ENCODE results near the gene PPFIBP1. TPM values are rescaled to one million over a fixed set of nuclear protein-coding genes. Genes with fewer than 3 reads are reported as not detected.
"Not testable (repeated sequence)": the region's sequence is repeated elsewhere in the genome, so short reads cannot be mapped to it uniquely, and the experiment has no call there.

Gene PPFIBP1
- total RNA-seq, 1 donor from 2014 or later: 133 TPM

- DNase-seq (ENCODE audit: low read depth, low spot score): no peak
These were observed 98.6 kb downstream of the PPFIBP1 start for GRCh38 chr12:27622436-27623195.

GRCh38 chr12:27623645-27624044 is 99.6 kb downstream of the PPFIBP1 start:
- no peak for DNase-seq (ENCODE audit: low read depth, low spot score)

- DNase-seq (ENCODE audit: low read depth, low spot score): no peak
These were observed 100.6 kb downstream of the PPFIBP1 start for GRCh38 chr12:27624586-27624985.

GRCh38 chr12:27627123-27627852 is 103.3 kb downstream of the PPFIBP1 start:
- no peak for DNase-seq (ENCODE audit: low read depth, low spot score)

- DNase-seq (ENCODE audit: low read depth, low spot score): not testable (repeated sequence)
These were observed 104.0 kb downstream of the PPFIBP1 start for GRCh38 chr12:27627853-27628469.

- DNase-seq (ENCODE audit: low read depth, low spot score): not testable (repeated sequence)
These were observed 106.2 kb downstream of the PPFIBP1 start for GRCh38 chr12:27630219-27630618.

- DNase-seq (ENCODE audit: low read depth, low spot score): no peak
These were observed 107.4 kb downstream of the PPFIBP1 start for GRCh38 chr12:27631365-27631764.

- DNase-seq (ENCODE audit: low read depth, low spot score): no peak
These were observed 107.9 kb downstream of the PPFIBP1 start for GRCh38 chr12:27631813-27632491.

GRCh38 chr12:27635349-27635972 is 111.5 kb downstream of the PPFIBP1 start:
- no peak for DNase-seq (ENCODE audit: low read depth, low spot score)

GRCh38 chr12:27636569-27636968 is 112.6 kb downstream of the PPFIBP1 start:
- not testable (repeated sequence) for DNase-seq (ENCODE audit: low read depth, low spot score)

GRCh38 chr12:27637524-27637923 is 113.5 kb downstream of the PPFIBP1 start:
- no peak for DNase-seq (ENCODE audit: low read depth, low spot score)

GRCh38 chr12:27639265-27639664 is 115.3 kb downstream of the PPFIBP1 start:
- DNase-seq (ENCODE audit: low read depth, low spot score): no peak

GRCh38 chr12:27640566-27641200 is 116.7 kb downstream of the PPFIBP1 start:
- DNase-seq (ENCODE audit: low read depth, low spot score): not testable (repeated sequence)

- DNase-seq (ENCODE audit: low read depth, low spot score): not testable (repeated sequence)
These were observed 118.4 kb downstream of the PPFIBP1 start for GRCh38 chr12:27642361-27642760.

GRCh38 chr12:27642892-27643291 is 118.9 kb downstream of the PPFIBP1 start:
- not testable (repeated sequence) for DNase-seq (ENCODE audit: low read depth, low spot score)

GRCh38 chr12:27644158-27644845 is 120.3 kb downstream of the PPFIBP1 start:
- DNase-seq (ENCODE audit: low read depth, low spot score): no peak

GRCh38 chr12:27645671-27646070 is 121.7 kb downstream of the PPFIBP1 start:
- no peak for DNase-seq (ENCODE audit: low read depth, low spot score)

- no peak for DNase-seq (ENCODE audit: low read depth, low spot score)
These were observed 122.1 kb downstream of the PPFIBP1 start for GRCh38 chr12:27646149-27646548.

GRCh38 chr12:27650011-27650410 is 126.0 kb downstream of the PPFIBP1 start:
- no peak for DNase-seq (ENCODE audit: low read depth, low spot score)

GRCh38 chr12:27651201-27651600 is 127.2 kb downstream of the PPFIBP1 start:
- DNase-seq (ENCODE audit: low read depth, low spot score): no peak

All from pulmonary artery endothelial cell (primary cell).